IPS-15b (cell line): ENCODE results near the gene ELOVL2.
"Not testable (repeated sequence)": the region's sequence is repeated elsewhere in the genome, so short reads cannot be mapped to it uniquely, and the experiment has no call there.

Experiments used
- H3K27me3 ChIP-seq: one replicate; pipeline ENCODE4 v1.6.1; 2013; ENCODE audit warnings: low read length; ENCODE audit not compliant: control insufficient read depth, insufficient read depth
- H3K36me3 ChIP-seq: one replicate; pipeline ENCODE4 v1.6.1; 2013; ENCODE audit warnings: low read length; ENCODE audit not compliant: control insufficient read depth, insufficient read depth
- H3K4me1 ChIP-seq: one replicate; pipeline ENCODE4 v1.6.1; 2013; ENCODE audit warnings: mild to moderate bottlenecking, low read length; ENCODE audit not compliant: control insufficient read depth, insufficient read depth
- H3K4me3 ChIP-seq: one replicate; pipeline ENCODE4 v1.5.1; 2013; ENCODE audit warnings: low read depth, low read length
- H3K9ac ChIP-seq: one replicate; pipeline ENCODE4 v1.6.1; 2013; ENCODE audit warnings: low read depth, mild to moderate bottlenecking, low read length
- H3K9me3 ChIP-seq: one replicate; pipeline ENCODE4 v1.6.1; 2013; ENCODE audit warnings: mild to moderate bottlenecking, low read length; ENCODE audit not compliant: control insufficient read depth, insufficient read depth

The ELOVL2 gene

GRCh38 chr6:11043961-11044711, at the start of gene ELOVL2:
TSS of gene ELOVL2 (minus strand) at chr6:11044305. CDS start at chr6:11044230, 75 bp downstream.
- Histone ChIP-seq H3K4me3 (peak within 1 kb of the TSS; percentile 71), H3K9ac (no peak within 1 kb of the TSS), H3K4me1 (no peaks in the 10 kb centered on the region), H3K27me3 (peaks cover 46% of the 10 kb centered on the region), H3K9me3 (no peaks in the 10 kb centered on the region), H3K36me3 (no peaks in the 10 kb centered on the region)

- Histone ChIP-seq H3K9ac (peak overlapping the region; percentile 38), H3K27me3 (no peaks in the 10 kb centered on the region), H3K4me1 (peaks cover 3% of the 10 kb centered on the region), H3K36me3 (no peaks in the 10 kb centered on the region), H3K4me3 (peak overlapping the region; percentile 82), H3K9me3 (no peaks in the 10 kb centered on the region)
Observed at GRCh38 chr6:11093376-11093625, 49.2 kb upstream of the ELOVL2 start.

DNA sequence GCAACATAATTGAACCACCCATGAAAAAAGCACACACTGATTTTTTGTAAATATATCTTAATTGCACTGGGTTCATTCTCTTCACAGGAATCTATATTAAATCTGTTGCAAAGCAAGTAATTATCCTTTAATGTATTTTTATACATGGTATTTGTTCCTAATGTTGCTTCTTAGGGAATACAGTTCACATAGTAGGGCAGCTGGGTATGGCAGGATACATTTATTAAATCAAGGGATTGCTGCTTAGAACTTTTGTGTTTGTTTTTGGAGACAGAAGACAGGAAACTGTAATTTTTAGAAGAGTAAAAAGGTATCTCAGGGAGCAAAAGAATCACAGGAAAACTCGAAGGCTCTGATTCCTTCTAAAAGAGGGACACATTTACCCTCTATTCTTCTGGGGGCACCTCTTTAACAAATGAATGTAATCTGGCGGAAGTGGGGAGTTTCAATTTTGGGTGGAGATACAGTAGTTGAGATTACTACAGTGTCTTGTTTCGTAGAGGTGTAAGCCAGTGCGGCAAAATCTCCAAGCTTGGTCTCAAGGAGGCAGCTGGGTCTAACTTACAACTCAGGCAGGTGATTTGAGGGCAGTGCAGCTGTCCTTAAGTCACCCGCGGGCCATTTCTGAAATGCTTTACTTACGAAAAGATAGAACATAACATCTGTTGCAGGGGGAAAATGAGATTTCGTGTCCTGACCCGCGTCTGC, 48.7 kb upstream of the ELOVL2 start:
- H3K4me3 ChIP-seq = peak overlapping the region; percentile 82
- H3K4me1 ChIP-seq = peaks cover 3% of the 10 kb centered on the region
- H3K27me3 ChIP-seq = no peaks in the 10 kb centered on the region
- H3K9me3 ChIP-seq = no peaks in the 10 kb centered on the region
- H3K36me3 ChIP-seq = no peaks in the 10 kb centered on the region
- peak overlapping the region; percentile 38 for H3K9ac ChIP-seq

DNA sequence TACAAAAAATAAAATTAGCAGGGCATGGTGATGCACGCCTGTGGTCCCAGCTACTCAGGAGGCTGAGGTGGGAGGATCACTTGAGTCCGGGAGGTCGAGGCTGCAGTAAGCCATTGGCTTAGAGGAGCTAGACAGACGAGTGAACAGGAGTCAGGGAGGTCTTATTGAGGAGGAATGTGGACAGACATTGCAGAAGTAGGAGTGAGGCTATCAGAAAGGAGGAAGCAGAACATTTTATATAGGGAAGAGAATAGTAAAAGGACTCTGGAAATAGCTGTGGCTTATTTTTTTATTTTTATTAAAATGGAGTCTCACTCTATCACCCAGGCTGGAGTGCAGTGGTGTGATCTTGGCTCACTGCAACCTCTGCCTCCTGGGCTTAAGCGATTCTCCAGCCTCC, 47.0 kb upstream of the ELOVL2 start:
- not testable (repeated sequence) for H3K9ac ChIP-seq, H3K27me3 ChIP-seq, H3K36me3 ChIP-seq, H3K9me3 ChIP-seq, H3K4me3 ChIP-seq, H3K4me1 ChIP-seq

DNA sequence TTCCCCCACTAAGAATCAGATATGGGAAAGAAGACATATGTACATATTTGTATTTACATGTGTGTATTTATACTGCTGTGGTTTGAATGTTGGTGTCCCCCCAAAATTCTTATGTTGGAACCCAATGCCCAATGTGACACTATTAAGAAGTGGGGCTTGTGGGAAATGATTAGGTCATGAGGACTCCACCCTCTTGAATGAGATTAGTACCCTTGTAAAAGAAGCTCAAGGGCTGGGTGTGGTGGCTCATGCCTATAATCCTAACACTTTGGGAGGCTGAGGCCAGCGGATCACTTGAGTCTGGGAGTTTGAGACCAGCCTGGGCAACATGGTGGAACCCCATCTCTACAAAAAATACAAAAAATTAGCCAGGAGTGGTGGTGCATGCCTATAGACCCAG, 45.6 kb upstream of the ELOVL2 start:
- Histone ChIP-seq H3K4me3 (no peak overlapping the region), H3K4me1 (no peaks in the 10 kb centered on the region), H3K9me3 (no peaks in the 10 kb centered on the region), H3K27me3 (no peaks in the 10 kb centered on the region), H3K9ac (no peak overlapping the region), H3K36me3 (no peaks in the 10 kb centered on the region)

- H3K36me3 ChIP-seq, H3K9me3 ChIP-seq, H3K9ac ChIP-seq, H3K4me3 ChIP-seq, H3K4me1 ChIP-seq, H3K27me3 ChIP-seq: not testable (repeated sequence)
Observed at GRCh38 chr6:11087141-11087812, 43.2 kb upstream of the ELOVL2 start.

DNA sequence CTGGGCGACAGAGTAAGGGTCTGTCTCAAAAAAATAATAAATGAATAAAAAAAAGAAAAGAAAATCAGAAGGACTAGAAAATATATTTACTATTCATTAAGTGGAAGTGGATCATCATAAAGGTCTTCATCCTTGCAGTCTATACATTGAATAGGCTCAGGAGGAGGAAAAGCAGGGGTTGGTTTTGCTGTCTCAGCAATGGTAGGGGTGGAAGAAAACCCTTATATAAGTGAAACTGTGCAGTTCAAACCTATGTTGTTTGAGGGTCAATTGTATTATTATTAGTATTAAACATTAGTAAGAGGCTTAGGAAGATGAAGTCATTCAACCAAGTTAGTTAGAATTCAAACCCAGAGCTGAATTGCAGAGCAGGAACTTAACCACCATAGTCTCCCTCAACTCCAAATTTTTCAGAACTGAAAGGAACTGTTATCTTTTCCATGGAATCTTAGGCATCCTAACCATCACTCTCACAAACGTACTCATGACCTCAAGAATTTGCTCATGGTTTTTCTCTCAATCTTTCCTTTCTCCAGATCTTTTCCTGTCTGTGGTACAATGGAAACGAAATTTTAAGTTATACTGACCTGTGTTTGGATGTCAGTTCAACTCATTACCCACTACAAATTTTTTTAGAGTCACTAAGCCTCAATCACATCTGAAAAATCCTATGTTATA, 41.8 kb upstream of the ELOVL2 start:
- Histone ChIP-seq H3K36me3 (no peaks in the 10 kb centered on the region), H3K4me1 (no peaks in the 10 kb centered on the region), H3K4me3 (no peak overlapping the region), H3K9ac (no peak overlapping the region), H3K9me3 (no peaks in the 10 kb centered on the region), H3K27me3 (no peaks in the 10 kb centered on the region)

DNA sequence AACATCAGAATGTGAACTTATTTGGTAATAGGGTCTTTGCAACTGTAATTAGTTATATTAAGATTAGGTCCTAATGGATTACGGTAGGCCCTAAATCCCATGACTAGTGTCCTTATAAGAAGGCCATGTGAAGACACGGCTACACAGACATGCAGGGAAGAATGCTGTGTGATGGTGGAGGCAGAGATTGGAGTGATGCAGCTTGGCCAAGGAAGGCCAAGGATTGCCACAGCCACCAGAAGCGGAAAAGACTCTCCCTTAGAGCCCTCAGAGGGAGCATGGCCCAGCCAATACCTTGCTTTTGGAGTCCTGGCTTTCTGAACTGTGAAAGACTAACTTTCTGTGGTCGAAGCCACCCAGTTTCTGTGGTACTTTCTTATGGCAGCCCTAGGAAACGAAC, 39.9 kb upstream of the ELOVL2 start:
- Histone ChIP-seq H3K9ac (no peak overlapping the region), H3K27me3 (no peaks in the 10 kb centered on the region), H3K4me1 (no peaks in the 10 kb centered on the region), H3K9me3 (no peaks in the 10 kb centered on the region), H3K4me3 (no peak overlapping the region), H3K36me3 (no peaks in the 10 kb centered on the region)

DNA sequence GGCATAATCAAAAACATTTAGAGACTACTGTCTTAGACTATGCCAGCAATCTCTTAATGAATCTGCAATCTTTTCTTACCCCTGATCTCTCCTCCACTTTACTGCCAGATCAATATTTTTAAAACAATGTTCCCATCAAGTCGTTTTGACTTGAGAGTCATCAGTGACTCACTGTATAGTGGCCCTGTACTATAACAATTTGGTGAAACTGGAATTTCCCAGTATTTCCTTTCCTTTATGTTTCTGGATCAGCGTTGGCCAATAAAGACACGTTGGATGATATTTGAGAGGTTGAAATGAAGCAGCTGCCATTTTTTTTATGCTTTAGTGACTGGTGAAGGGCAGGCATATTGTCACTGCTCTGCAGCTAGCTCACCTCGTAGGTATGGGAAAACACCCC, 39.4 kb upstream of the ELOVL2 start:
- Histone ChIP-seq H3K36me3 (no peaks in the 10 kb centered on the region), H3K27me3 (no peaks in the 10 kb centered on the region), H3K4me1 (no peaks in the 10 kb centered on the region), H3K4me3 (no peak overlapping the region), H3K9ac (no peak overlapping the region), H3K9me3 (no peaks in the 10 kb centered on the region)

- Histone ChIP-seq H3K36me3 (no peaks in the 10 kb centered on the region), H3K4me1 (peaks cover 4% of the 10 kb centered on the region), H3K27me3 (no peaks in the 10 kb centered on the region), H3K9me3 (no peaks in the 10 kb centered on the region), H3K9ac (no peak overlapping the region), H3K4me3 (no peak overlapping the region)
Observed at GRCh38 chr6:11080296-11080695, 36.2 kb upstream of the ELOVL2 start.

- no peaks in the 10 kb centered on the region for H3K36me3 ChIP-seq
- no peaks in the 10 kb centered on the region for H3K9me3 ChIP-seq
- no peaks in the 10 kb centered on the region for H3K27me3 ChIP-seq
- no peak overlapping the region for H3K9ac ChIP-seq
- peaks cover 4% of the 10 kb centered on the region for H3K4me1 ChIP-seq
- no peak overlapping the region for H3K4me3 ChIP-seq
Observed at GRCh38 chr6:11078266-11078665, 34.2 kb upstream of the ELOVL2 start.
